Left kidney (tissue), 2 donors: ENCODE results near the gene NGEF. TPM values are rescaled to one million over a fixed set of nuclear protein-coding genes. Genes with fewer than 3 reads are reported as not detected.
"Not testable (repeated sequence)": the region's sequence is repeated elsewhere in the genome, so short reads cannot be mapped to it uniquely, and the experiment has no call there.

ENCODE experiments used
- DNase-seq: peaks from one replicate; pipeline ENCODE4 v3.0.0-alpha.2; 2013
- polyA plus RNA-seq: library from polyadenylated mRNA; unstranded; fragments of 120-200 nt; gene quantifications from one replicate; pipeline ENCODE4 v1.2.1, GENCODE V29; 2013; ENCODE audit not compliant: insufficient read length

NGEF gene
- polyA plus RNA-seq, 1 donor, result 1.7 TPM

DNA sequence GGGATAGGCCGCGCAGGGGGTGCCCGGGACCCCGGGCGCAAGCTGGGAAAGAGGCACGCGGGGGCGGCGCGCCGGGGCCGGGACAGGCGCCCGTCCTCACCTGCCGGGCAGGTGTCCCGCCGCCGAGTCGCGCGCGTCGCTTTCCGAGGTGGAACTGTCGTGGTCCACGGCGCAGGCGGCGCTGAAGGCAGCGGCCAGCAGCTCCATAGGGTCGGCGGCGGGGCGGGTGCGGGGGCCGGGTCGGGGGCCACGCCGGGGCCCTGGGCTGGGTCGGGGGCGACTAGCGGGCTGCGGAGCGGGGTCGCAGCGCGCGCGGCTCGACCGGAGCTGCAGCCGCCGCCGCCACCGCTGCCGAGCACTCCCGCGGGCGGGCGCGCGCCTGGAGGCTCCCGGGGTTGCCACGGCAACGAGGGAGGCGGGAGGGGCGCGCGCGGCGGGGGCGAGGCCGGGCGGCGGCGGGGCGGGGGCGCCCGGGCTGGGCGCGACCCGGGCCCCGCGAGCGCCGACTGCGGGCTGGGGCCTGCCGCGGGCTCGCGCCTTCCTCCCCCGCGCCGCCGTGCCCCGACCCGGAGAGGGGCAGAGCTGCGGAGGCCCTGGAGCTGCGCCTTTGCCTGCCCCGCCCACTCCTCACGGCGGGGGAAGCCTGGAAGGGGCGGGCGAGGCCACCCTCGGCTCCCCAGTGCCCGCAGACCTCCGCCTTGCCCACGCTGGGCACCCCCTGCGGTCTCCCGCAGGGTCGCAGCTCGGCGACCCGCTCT, 85.1 kb downstream of the NGEF start:
- DNase-seq, result no peak

DNA sequence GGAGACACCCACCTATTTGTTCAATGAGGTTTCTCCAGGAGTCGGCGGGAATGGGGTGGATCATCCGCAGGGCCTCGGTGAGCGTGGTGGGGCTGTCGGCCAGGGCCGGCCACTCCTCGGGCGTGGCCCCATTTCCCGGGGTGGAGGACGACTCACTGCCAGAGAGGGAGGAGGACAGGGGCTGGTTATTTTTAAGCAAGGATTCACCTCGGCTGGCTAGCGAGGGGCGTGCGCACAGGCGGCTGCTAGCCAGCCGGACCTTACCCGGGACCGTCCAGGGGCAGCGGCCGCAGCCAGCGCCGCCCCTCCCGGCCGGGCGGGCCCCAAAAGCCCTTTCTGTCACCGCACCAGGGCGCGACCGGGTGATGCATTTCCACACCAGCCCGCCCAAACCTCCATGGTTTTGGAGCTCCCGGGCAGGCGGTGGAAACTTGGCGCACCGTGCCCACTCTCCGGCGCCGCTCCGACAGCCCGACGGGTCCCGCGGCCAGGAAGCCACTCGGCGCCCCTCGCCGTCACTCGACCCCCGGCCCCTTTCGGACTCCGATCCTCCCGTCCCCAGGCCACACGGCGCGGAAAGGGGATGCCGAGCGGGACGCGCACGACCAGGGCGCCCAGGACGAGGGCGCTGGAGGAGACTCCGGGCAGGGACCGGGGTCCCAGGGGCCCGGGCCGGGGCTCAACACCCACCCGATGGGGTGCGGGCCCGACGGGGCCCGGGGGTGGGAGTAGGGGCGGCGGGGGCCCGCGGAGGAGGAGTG, 85.8 kb downstream of the NGEF start:
- no peak for DNase-seq

DNA sequence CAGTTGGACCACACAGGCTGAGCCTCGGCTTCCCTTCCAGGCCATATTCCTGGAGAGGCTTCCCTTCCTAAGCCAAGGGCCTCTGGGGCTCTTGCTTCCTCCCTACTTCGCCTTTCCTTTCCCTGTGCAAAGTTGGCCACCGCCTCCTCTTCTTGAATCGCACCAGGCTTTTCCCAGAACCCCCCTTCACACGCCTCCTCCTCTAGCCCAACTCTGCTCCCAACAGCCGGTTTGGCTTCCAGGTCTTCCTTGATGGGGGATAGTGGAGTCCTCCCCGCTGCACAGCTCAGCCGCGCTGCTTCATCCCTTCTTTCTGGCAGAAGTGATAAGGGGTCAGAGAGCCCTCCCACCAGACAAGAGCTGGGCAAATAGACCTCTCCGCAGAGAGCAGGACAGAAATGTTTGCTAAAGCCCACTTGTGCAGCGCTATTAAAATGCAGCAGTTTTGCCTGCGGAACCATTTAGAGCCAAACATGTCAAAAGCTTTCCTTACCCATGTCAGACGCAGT, 86.6 kb downstream of the NGEF start:
- DNase-seq, result no peak

DNA sequence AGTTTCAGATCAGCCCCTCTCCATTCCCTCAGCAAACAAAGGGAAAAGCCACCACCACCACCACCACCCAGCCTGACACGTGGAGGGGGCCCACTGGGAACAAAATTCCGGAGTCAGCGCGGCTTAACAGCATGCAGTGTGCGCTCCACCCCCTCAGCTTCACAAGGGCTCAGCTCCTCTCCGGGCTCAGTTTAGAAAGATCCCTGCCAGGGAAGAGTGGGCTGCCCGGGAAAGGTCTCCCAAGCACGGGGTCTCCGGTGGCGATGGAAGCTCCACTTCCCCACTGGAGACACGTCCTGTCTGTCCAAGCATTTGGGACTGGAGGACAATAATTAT, 87.3 kb downstream of the NGEF start:
- no peak for DNase-seq

DNA sequence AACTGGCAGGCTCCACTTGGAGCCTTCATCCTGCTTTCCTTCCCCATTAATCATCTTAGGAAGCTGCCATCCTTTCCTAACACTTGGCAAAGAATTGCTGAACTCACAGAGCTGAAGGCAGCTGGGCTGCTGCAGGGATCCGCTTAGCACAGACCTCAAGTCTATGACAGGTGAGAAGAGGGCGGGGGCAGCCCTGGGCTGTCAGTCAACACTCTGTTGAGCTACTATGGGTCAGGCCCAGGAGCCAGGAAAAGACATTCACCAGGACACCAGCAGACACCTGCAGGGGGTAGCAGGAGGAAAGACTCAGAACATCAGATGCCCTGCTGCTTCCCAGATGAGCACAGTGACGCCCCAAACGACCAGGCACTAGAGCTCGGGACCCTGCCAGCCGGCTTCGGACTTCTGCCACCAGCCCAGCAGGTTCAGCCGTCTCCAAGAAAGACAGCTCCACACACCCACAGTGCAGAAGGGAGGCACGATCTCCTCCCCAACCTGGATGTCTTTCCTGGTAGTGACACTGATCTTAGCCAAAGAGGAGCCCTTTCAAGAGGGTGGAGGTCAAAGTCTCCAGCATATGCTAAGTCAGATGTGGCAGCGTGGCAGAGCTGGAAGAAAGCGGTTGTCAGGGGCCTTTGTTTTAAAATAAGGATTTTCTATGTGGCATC, 87.8 kb downstream of the NGEF start:
- no peak for DNase-seq

DNA sequence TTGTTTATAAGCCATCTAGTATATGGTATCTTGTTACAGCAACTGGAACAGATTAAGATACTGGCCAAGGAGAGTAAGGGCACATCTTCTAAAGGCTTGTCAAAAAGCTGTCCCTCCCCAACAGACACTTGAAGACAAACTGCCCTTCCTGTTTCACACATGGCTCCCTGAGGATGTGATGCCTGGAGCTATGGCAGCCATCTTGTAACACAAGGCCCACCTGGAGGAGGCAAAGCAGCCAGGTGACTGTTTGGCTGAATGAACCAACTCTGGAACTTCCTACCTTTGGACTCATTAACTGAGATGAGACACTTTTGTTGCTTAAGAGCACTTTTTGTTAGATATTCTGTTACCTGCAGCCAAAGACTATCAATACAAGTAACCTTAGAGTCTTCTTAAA, 88.6 kb downstream of the NGEF start:
- no peak for DNase-seq

DNA sequence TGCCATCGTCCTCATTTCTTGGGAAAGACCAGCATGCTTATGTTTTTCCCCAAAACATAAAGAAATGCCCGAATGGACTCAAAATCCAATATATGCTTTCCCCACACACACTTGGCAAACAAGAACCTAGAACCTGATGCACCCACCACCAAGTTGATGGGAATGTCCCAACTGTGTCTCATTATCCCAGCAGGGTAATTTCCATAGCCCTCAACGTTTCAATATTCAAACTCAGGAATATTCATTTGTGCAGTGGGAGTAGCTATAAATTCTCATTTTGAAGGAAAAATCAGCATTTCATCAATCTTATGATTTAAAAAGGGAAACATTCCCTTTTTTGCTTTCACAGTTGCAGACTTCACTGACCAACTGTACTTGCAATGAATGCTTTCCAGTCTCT, 92.3 kb downstream of the NGEF start:
- DNase-seq, result no peak

DNA sequence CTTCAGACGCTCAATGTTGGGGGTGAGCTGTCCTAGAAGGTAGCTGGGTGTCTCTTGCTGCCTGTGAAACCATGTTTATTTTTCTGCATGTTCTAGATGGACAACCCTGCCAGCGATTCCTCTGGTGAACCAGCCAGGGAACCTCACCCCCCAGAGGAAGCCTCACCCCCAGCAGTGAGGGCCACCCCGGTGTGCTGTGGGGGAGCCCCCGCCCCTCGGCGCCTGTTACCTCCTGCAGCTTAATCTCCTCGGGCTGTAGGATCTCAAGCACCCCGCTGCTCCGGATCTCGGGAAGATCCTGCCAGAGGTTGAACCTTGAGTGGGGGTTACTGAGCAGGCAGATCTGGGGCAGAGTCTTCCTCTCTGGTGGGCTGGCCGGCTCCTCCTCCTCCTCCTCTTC, 93.0 kb downstream of the NGEF start:
- no peak for DNase-seq

DNA sequence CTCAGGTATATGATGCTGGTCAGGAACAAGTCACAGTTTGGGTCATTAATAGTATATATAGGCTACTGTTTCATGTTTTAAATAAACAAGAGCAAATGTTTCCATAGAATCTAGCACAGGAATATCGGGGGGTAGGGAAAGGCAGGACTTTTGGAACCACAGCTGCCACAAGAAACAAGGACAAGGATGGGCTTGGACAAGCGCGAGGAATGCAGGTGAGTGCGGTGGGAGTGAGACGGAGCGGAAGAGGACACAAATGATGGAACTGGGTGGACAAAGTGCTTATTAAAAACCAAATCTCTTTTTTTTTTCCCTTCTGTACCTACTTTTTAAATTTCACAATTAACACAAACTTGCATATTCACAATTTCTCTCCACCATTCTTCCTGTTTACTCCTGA, 93.9 kb downstream of the NGEF start:
- no peak for DNase-seq

DNA sequence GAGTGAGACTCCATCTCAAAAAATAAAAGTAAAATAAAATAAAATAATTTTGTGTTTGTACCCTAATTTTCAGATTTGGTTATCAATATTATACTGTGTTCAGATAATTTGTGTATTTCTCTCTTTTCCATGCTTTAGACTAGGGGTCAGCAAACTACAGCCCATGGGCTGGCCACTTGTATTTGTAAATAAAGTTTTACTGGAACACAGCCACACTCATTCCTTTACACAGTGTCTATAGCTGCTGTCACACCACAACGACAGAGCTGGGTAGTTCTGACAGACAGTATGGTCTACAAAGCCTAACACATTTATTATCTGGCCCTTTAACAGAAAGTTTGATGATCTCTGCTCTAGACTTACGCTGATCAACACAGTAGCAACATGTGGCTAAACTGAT, 99.2 kb downstream of the NGEF start:
- DNase-seq, result no peak

DNA sequence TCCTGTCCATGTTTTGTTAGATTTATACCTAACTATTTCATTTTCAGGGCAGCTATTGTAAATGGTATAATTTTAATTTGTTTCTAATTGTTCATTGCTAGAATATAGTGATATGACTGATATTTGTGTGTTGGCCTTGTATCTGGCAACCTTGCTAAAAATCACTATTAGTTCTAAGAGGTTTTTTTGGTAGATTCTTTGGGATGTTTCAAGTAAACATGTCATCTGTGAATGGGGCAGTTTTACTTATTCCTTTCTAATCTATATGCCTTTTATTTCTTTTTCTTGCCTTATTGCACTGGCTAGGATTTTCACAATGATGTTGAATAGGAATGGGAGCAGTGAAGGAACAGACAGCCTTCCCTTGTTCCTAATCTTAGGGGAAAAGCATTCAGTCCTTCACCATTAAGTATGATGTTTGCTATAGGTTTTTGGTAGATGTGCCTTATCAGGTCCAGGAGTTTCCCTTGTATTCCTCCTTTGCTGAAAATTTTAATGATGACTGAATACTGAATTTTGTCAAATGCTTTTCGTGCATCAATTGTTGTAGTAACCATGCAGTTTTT, 101.3 kb downstream of the NGEF start:
- no peak for DNase-seq

DNA sequence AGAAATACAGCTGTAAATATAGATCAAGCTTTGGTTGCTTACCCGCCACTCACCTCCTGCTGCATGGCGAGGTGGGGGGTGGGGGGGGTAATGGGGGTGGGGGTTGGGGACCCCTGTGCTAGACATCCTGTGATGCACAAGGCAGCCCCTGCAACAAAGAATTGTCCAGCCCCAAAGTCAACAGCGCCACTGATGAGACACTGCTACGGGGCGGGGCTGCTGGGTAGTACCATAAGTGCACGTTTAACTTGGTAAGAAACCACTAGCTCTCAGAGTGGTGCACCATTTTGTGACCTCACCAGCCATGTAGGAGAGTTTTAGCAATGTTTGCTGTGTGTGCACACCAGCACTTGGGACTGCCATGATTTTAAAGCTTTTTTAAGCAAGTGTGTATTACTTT, 102.7 kb downstream of the NGEF start:
- no peak for DNase-seq

DNA sequence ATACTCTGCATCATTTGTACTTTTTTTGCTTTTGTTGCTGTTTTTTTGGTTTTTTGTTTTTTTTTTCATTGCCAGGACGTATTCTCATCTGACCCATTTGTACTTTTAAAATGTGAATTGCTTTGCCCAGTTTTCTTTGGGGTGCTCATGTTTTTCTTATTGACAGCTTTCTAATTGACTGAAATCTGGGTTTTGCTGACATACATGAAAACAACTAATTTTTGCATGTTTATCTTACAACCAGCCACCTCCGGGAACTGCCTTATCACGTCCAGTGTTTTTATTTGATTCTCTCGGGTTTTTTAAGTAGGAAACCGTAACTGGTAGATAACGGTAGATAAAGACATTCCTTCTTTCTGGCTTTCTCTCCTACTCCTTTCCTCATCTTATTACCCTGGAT, 104.4 kb downstream of the NGEF start:
- no peak for DNase-seq

DNA sequence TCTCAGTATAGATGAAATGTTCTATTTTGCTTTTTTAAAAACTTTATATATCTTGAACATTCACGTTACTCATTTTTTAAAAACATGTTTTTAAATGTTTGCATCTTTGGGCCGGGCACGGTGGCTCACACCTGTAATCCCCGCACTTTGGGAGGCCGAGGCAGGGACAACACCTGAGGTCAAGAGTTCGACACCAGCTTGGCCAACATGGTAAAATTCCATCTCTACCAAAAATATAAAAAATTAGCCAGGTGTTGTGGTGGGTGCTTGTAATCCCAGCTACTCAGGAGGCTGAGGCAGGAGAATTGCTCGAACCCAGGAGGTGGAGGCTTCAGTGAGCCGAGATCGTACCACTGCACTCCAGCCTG, 105.4 kb downstream of the NGEF start:
- DNase-seq, result not testable (repeated sequence)

DNA sequence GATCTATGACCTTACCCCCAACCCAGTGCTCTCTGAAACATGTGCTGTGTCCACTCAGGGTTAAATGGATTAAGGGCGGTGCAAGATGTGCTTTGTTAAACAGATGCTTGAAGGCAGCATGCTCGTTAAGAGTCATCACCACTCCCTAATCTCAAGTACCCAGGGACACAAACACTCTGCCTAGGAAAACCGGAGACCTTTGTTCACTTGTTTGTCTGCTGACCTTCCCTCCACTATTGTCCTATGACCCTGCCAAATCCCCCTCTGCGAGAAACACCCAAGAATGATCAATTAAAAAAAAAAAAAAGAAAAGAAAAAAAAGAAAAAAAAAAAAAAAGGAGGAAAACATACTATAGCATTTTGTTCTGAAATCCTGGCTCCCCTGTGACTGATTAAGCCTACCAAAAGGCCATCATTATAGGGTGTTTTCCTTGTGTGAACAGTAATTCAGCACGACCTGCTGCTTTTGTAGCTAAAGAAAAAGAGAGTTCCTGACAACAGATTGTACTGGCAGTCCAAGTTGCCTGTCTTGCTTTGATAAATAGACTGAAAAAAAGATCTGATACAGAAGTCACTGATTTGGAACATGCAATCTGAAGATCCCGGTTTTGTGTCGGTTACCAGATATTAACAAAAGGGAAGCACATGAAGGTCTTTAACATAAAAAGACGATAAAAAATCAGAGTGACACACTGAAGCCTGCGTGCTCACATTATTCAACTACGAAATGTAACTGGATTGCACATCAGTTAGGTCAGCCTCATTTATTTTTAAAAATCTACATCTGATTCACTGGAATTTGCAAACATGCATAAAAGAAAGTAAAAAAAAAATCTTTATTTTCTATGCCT, 106.0 kb downstream of the NGEF start:
- not testable (repeated sequence) for DNase-seq

DNA sequence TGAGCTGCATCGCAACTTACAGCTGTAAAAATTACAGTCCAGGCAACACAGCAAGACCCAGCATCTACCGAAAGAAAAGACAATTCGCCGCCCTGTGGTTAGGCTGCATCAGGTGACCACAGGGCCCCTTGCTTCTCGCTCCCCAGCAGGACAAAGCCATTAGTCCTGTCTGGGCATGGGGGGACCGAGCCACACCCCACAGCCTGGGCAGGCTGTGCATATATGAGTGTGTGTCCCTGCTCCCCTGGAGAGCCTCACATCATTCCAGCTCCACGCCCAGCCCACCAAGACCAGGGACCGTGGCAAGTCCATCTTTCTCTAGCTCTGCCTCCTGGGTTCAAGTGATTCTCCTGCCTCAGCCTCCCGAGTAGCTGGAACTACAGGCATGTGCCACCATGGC, 109.1 kb downstream of the NGEF start:
- no peak for DNase-seq

DNA sequence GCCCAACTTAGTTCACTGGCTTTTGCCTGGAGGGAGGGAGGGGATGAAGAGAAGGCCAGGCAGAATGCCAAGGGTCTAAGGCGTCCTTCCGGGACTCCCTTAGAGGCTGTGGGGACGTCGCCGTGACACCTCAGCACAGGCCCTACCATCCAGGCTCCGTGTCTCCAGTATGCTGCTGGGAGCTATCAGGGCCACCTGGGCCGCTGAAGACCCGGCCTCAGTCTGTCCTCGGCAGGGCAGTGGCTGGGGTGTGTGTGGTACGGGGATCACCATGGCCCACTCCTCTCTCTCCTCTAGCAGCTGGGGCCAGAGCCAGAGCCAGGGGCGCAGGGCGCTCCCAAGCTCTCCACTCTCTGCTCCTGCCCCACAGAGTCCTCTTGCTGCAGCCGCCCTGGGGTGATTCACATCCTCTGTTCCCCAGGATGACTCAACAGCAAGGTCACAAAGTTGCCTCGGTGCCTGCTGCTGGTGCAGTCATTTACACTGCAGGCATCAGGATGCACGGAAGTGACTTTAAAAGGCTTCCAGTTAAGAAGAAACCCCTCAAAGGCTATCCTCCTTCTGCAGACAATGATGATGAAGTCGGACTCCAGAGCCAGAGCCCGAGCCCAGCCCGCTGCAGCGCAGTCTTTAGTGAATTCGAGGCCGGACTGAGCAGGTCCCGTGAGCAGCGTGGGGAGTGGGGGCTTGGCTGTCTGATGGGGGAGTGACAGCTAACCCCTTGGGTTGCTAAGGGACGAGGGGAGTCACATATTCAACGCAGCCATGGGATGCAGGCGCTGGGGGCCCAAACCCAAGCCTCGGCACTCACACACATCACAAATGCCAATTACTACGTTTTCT, 111.1 kb downstream of the NGEF start:
- DNase-seq, result no peak

DNA sequence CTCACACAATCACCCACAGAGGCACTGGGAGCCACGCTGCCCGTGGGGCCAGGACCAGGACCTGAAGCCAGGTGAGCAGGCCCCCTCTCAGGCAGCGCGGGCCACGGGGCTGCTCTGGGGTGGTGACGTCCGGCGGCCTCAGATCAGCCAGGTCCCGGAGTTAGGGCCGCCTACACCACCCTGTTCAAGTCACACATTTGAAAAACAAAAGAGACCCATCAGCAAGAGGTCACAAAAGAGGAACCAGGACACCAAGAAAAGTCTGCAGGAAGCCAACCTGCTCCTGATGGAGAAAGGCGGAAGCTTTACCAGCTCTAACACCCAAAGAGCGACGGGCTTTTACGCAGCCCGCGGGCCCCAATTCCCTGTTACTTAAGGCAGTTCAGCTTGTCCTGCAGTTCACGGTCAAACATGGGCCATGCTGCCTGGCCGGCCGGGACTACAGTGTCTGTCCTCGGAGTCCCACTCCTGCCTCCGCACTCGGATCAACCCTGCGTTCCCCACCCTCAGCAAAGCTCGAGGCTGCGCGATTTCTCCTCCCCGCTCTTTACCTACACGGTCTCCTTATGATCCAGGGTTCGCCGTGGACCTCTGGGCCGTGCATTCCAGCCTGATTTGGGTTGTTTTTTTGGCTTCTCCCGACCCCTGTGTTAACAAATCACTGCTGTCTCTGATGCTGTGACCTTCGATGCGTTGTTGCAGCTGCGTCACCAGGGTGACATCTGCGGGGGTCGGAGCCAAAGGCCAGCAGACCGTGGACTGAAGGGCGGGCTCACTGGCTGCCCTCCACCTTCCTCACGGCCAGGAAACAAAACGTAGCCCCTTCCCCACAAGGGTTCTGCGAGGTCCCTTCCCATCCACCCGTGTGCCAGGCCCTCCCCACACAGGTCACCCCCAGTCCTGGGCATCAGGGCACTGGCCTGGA, 112.0 kb downstream of the NGEF start:
- DNase-seq, result no peak

DNA sequence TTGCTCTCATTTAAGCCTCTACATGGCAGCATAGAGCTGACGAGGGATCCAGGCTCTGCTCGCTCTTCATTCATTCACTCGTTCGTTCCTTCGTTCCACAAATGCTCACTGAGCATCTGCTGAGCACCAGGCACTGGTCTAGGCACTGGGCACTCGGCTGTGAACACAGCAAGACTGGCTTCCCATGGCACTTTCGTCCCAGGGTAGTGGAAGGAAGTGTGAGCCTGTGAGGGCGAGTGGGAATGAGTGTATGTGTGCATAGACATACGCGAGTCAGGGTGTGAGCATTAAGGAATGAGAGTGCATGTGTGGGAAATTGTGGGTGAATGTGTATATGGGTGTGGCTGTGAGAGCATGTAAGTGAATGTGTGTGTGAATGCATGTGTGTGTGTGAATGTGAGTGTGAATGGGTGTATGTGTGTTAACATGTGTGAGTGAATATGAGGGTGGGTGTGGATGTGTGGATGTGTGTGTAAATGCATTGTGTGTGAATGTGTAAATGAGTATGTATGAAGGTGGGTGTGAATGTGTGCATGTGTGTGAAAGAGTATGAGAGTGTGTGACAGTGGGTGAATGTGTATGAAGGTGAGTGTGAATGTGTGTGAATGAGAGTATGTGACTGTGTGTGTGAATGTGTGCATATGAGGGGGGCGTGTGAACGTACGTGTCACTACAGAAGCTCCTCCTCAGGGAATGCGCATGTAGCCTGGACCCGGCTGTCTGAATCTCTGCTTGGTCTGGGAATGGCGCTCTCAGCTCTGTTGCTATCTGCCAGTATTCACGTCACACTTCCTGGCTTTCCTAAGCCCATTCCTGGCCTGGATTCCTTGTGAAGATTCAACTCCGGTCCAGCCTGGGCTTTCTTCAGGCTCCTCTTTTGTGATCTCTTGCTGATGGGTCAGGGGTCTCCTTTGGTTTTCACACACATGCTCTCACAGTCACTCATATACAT, 114.2 kb downstream of the NGEF start:
- DNase-seq, result no peak
